MM.1S (cell line): ENCODE data around the gene KLHL15.

Source experiments
- DNase-seq: peaks from one replicate; pipeline ENCODE4 v3.0.0-alpha.2; 2015
- H2AFZ ChIP-seq: fragments of 300-600 bp; sonication (generic); 2 replicates; pipeline ENCODE4 v1.6.0; 2016; ENCODE audit warnings: antibody characterized with exemption, low read length
- H3F3A ChIP-seq: fragments of 300-600 bp; sonication (generic); 2 replicates; pipeline ENCODE4 v1.6.1; 2016; ENCODE audit warnings: mild to moderate bottlenecking, antibody characterized with exemption, low read length, moderate library complexity, mixed read lengths; ENCODE audit not compliant: insufficient read depth
- H3K27ac ChIP-seq: fragments of 300-600 bp; sonication (generic); 2 replicates; pipeline ENCODE4 v1.5.1; 2016; ENCODE audit warnings: mild to moderate bottlenecking, low read length
- H3K27me3 ChIP-seq: fragments of 300-600 bp; sonication (generic); replicated peaks from 2 replicates; pipeline ENCODE4 v1.6.0; 2016; ENCODE audit warnings: low read length; ENCODE audit not compliant: insufficient read depth
- H3K36me3 ChIP-seq: fragments of 300-600 bp; sonication (generic); replicated peaks from 2 replicates; pipeline ENCODE4 v1.6.1; 2016; ENCODE audit warnings: mild to moderate bottlenecking, low read length, mixed read lengths; ENCODE audit not compliant: insufficient read depth
- H3K4me1 ChIP-seq: fragments of 300-600 bp; sonication (generic); 2 replicates; pipeline ENCODE4 v1.6.1; 2016; ENCODE audit warnings: low read length, mixed read lengths
- H3K4me2 ChIP-seq: fragments of 300-600 bp; sonication (generic); 2 replicates; pipeline ENCODE4 v1.6.0; 2016; ENCODE audit warnings: low read depth, low read length
- H3K4me3 ChIP-seq: fragments of 300-600 bp; sonication (generic); 2 replicates; pipeline ENCODE4 v1.5.1; 2016; ENCODE audit warnings: low read length, mixed read lengths
- H3K79me2 ChIP-seq: fragments of 300-600 bp; sonication (generic); 2 replicates; pipeline ENCODE4 v1.6.1; 2016; ENCODE audit warnings: mixed run types, low read length, mixed read lengths
- H3K9ac ChIP-seq: fragments of 300-600 bp; sonication (generic); 2 replicates; pipeline ENCODE4 v1.6.1; 2016; ENCODE audit warnings: low read length, mixed read lengths
- H3K9me2 ChIP-seq: fragments of 300-600 bp; sonication (generic); replicated peaks from 2 replicates; pipeline ENCODE4 v1.6.1; 2016; ENCODE audit warnings: mild to moderate bottlenecking, low read length, mixed read lengths; ENCODE audit not compliant: insufficient read depth
- H3K9me3 ChIP-seq: fragments of 300-600 bp; sonication (generic); replicated peaks from 2 replicates; pipeline ENCODE4 v1.6.1; 2016; ENCODE audit warnings: mild to moderate bottlenecking, low read length, mixed read lengths; ENCODE audit not compliant: insufficient read depth
- H4K20me1 ChIP-seq: fragments of 300-600 bp; sonication (generic); 2 replicates; pipeline ENCODE4 v1.6.1; 2016; ENCODE audit warnings: mild to moderate bottlenecking, low read length, moderate library complexity, mixed read lengths; ENCODE audit not compliant: insufficient read depth
- EZH2 ChIP-seq: fragments of 300-600 bp; sonication (generic); optimal IDR thresholded peaks from 2 replicates; pipeline ENCODE3; 2017; ENCODE audit warnings: low read depth, mild to moderate bottlenecking, antibody characterized with exemption, low read length, mixed read lengths
- EZH2phosphoT487 ChIP-seq: fragments of 300-600 bp; sonication (generic); IDR thresholded peaks from 2 replicates; pipeline ENCODE4 v1.6.1; 2018; ENCODE audit warnings: antibody characterized with exemption, low read length
- TF ChIP-seq, protein P1 (sequence below): fragments of 300-600 bp; sonication (generic); IDR thresholded peaks from 2 replicates; pipeline ENCODE4 v1.5.1; 2016; ENCODE audit warnings: antibody characterized with exemption, low read length, mixed read lengths

The KLHL15 gene

GRCh38 chrX:24002167-24002566 lies 24.8 kb downstream of the KLHL15 start:
- no peaks in the 10 kb centered on the region for H4K20me1 ChIP-seq
- H3K4me3 ChIP-seq: no peak overlapping the region
- no peak overlapping the region for H2AFZ ChIP-seq
- H3K27ac ChIP-seq: no peak overlapping the region
- H3K4me1 ChIP-seq: peaks cover 15% of the 10 kb centered on the region
- no peaks in the 10 kb centered on the region for H3K36me3 ChIP-seq
- no peaks in the 10 kb centered on the region for H3F3A ChIP-seq
- no peaks in the 10 kb centered on the region for H3K27me3 ChIP-seq
- no peak for DNase-seq
- no peak overlapping the region for H3K4me2 ChIP-seq
- no peaks in the 10 kb centered on the region for H3K9me3 ChIP-seq
- no peak for TF ChIP-seq EZH2
- no peak for TF ChIP-seq EZH2phosphoT487
- TF ChIP-seq, protein P1, sequence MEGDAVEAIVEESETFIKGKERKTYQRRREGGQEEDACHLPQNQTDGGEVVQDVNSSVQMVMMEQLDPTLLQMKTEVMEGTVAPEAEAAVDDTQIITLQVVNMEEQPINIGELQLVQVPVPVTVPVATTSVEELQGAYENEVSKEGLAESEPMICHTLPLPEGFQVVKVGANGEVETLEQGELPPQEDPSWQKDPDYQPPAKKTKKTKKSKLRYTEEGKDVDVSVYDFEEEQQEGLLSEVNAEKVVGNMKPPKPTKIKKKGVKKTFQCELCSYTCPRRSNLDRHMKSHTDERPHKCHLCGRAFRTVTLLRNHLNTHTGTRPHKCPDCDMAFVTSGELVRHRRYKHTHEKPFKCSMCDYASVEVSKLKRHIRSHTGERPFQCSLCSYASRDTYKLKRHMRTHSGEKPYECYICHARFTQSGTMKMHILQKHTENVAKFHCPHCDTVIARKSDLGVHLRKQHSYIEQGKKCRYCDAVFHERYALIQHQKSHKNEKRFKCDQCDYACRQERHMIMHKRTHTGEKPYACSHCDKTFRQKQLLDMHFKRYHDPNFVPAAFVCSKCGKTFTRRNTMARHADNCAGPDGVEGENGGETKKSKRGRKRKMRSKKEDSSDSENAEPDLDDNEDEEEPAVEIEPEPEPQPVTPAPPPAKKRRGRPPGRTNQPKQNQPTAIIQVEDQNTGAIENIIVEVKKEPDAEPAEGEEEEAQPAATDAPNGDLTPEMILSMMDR: no peak
- no peak overlapping the region for H3K9ac ChIP-seq
- H3K9me2 ChIP-seq: no peaks in the 10 kb centered on the region
- H3K79me2 ChIP-seq: peaks cover 21% of the 10 kb centered on the region

DNA sequence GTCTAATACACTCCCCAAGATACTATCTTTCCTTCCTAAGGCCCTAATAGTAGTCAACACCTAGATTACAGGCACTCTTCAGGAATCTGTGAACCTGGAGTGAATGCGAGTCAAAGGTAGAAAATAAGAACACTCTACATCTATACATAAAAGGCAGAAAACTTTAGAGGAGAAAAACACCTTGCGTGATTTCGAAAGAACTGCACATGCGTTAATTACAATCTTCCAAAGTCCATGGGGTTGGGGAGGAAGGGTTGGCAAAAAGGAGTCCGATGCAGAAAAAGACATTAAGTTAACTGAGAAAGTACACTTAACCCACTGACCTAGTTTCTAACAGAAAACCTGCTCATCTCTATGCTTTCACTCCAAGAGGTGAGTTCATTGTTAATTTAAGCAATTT lies 27.3 kb downstream of the KLHL15 start:
- no peak overlapping the region for H3K9ac ChIP-seq
- H2AFZ ChIP-seq: no peak overlapping the region
- no peak overlapping the region for H3K27ac ChIP-seq
- DNase-seq: no peak
- no peaks in the 10 kb centered on the region for H3K9me3 ChIP-seq
- peaks cover 17% of the 10 kb centered on the region for H3K79me2 ChIP-seq
- no peaks in the 10 kb centered on the region for H3K9me2 ChIP-seq
- H3K4me1 ChIP-seq: no peaks in the 10 kb centered on the region
- H4K20me1 ChIP-seq: no peaks in the 10 kb centered on the region
- H3K4me3 ChIP-seq: no peak overlapping the region
- no peaks in the 10 kb centered on the region for H3F3A ChIP-seq
- H3K4me2 ChIP-seq: no peak overlapping the region
- H3K36me3 ChIP-seq: no peaks in the 10 kb centered on the region
- H3K27me3 ChIP-seq: no peaks in the 10 kb centered on the region
- no peak for TF ChIP-seq EZH2phosphoT487
- TF ChIP-seq EZH2: no peak
- TF ChIP-seq, protein P1: no peak

- no peaks in the 10 kb centered on the region for H4K20me1 ChIP-seq
- no peak overlapping the region for H3K9ac ChIP-seq
- no peaks in the 10 kb centered on the region for H3F3A ChIP-seq
- H3K4me1 ChIP-seq: no peaks in the 10 kb centered on the region
- no peak for DNase-seq
- H3K4me2 ChIP-seq: no peak overlapping the region
- H2AFZ ChIP-seq: no peak overlapping the region
- TF ChIP-seq, protein P1: no peak
- TF ChIP-seq EZH2phosphoT487 (no peak), EZH2 (no peak)
- no peak overlapping the region for H3K27ac ChIP-seq
- no peaks in the 10 kb centered on the region for H3K9me2 ChIP-seq
- H3K9me3 ChIP-seq: no peaks in the 10 kb centered on the region
- no peaks in the 10 kb centered on the region for H3K36me3 ChIP-seq
- no peak overlapping the region for H3K4me3 ChIP-seq
- H3K79me2 ChIP-seq: no peaks in the 10 kb centered on the region
- H3K27me3 ChIP-seq: no peaks in the 10 kb centered on the region
Measured at GRCh38 chrX:23993012-23993633, 33.9 kb downstream of the KLHL15 start.
